A673 (cell line): Measurements from ENCODE around the gene RIN2. TPM values are rescaled to one million over a fixed set of nuclear protein-coding genes. Genes with fewer than 3 reads are reported as not detected.

Experiments
- BruUV-seq: library from RNA; stranded (reverse); fragments of 400-500 nt; replicated peaks from 2 replicates; lab custom pipeline; 2021; lab: Mats Ljungman, UMichigan
- CTCF ChIA-PET: fragments of 300-600 bp; sonication (Branson Sonifier 250); formaldehyde crosslinking; loops from one replicate; lab custom pipeline; 2022; ENCODE audit warnings: antibody characterized with exemption; lab: Charles Lee
- POLR2A ChIA-PET: fragments of 300-600 bp; sonication (Branson Sonifier 250); formaldehyde crosslinking; loops from one replicate; lab custom pipeline; 2022; ENCODE audit warnings: antibody characterized with exemption; ENCODE audit not compliant: low non-redundant PET; lab: Charles Lee
- DNase-seq: peaks from one replicate; pipeline ENCODE4 v3.0.0-alpha.2; 2015; ENCODE audit warnings: low spot score
- H3K27ac ChIP-seq: fragments of 200-600 bp; sonication (generic); 2 replicates; pipeline ENCODE4 v1.5.1; 2016; ENCODE audit warnings: mixed run types, low read depth, mild to moderate bottlenecking, mixed read lengths, antibody characterized with exemption, low read length; ENCODE audit not compliant: poor library complexity, severe bottlenecking
- H3K27me3 ChIP-seq: fragments of 200-600 bp; sonication (generic); replicated peaks from 2 replicates; pipeline ENCODE4 v1.6.1; 2017; ENCODE audit warnings: mixed run types, low read depth, mild to moderate bottlenecking, mixed read lengths, antibody characterized with exemption, low read length; ENCODE audit not compliant: insufficient read depth, poor library complexity
- H3K36me3 ChIP-seq: fragments of 200-600 bp; sonication (generic); 2 replicates; pipeline ENCODE4 v1.6.1; 2016; ENCODE audit warnings: mixed run types, mild to moderate bottlenecking, mixed read lengths, antibody characterized with exemption, low read length; ENCODE audit not compliant: insufficient read depth, poor library complexity, severe bottlenecking
- H3K4me1 ChIP-seq: fragments of 200-600 bp; sonication (generic); 2 replicates; pipeline ENCODE4 v1.6.1; 2017; ENCODE audit warnings: mixed run types, mild to moderate bottlenecking, mixed read lengths, antibody characterized with exemption, low read length; ENCODE audit not compliant: insufficient read depth, poor library complexity, severe bottlenecking
- H3K4me3 ChIP-seq: fragments of 200-600 bp; sonication (generic); 2 replicates; pipeline ENCODE4 v1.5.1; 2016; ENCODE audit warnings: low read depth, mixed run types, mild to moderate bottlenecking, mixed read lengths, low read length; ENCODE audit not compliant: poor library complexity, severe bottlenecking
- H3K9me3 ChIP-seq: fragments of 200-600 bp; sonication (generic); 2 replicates; pipeline ENCODE4 v1.6.1; 2016; ENCODE audit warnings: mixed run types, low read depth, mild to moderate bottlenecking, mixed read lengths, antibody characterized with exemption, low read length; ENCODE audit not compliant: poor library complexity, severe bottlenecking
- CTCF ChIP-seq: fragments of 300-800, 200-600 bp; sonication (generic); conservative IDR thresholded peaks from 2 replicates; pipeline ENCODE4 v1.5.1; 2017; ENCODE audit warnings: low read depth, mild to moderate bottlenecking, antibody characterized with exemption, low read length, moderate library complexity, mixed read lengths
- EZH2 ChIP-seq: fragments of 200-600 bp; sonication (generic); IDR thresholded peaks from 2 replicates; pipeline ENCODE4 v1.6.1; 2017; ENCODE audit warnings: borderline replicate concordance, low read depth, mild to moderate bottlenecking, mixed read lengths, antibody characterized with exemption, low read length; ENCODE audit not compliant: poor library complexity, severe bottlenecking
- intact Hi-C: fragments of 100-400 bp; cut with micrococcal nuclease; formaldehyde crosslinking; loops from one replicate; pipeline ENCODE4 v1.10.0; 2022; ENCODE audit not compliant: unreplicated experiment
- total RNA-seq: library from RNA; stranded (reverse); gene quantifications from 2 replicates; pipeline ENCODE4 v1.2.3, GENCODE V29; 2021

The RIN2 gene
- total RNA-seq, 1 experiment from 2014 or later, result 14.6 TPM

GRCh38 chr20:19794941-19795340 is 36.9 kb downstream of the RIN2 start:
- intact Hi-C loops, result no loop called here
- POLR2A ChIA-PET, result no interaction called here
- peaks cover 10% of the 10 kb centered on the region for H3K4me1 ChIP-seq
- CTCF ChIA-PET, result no interaction called here
- no peaks in the 10 kb centered on the region for H3K27me3 ChIP-seq
- H3K4me3 ChIP-seq, result no peak overlapping the region
- TF ChIP-seq EZH2 (no peak), CTCF (no peak)
- no peak for DNase-seq
- no peak overlapping the region for H3K27ac ChIP-seq
- no peaks in the 10 kb centered on the region for H3K36me3 ChIP-seq
- no peaks in the 10 kb centered on the region for H3K9me3 ChIP-seq
- no TSS peak for BruUV-seq

- ChIA-PET POLR2A (no interaction called here), CTCF (no interaction called here)
- no peak overlapping the region for H3K27ac ChIP-seq
- H3K4me3 ChIP-seq, result no peak overlapping the region
- H3K4me1 ChIP-seq, result peaks cover 10% of the 10 kb centered on the region
- BruUV-seq, result no TSS peak
- TF ChIP-seq CTCF (no peak), EZH2 (no peak)
- no peak for DNase-seq
- no peaks in the 10 kb centered on the region for H3K9me3 ChIP-seq
- H3K36me3 ChIP-seq, result peaks cover 2% of the 10 kb centered on the region
- H3K27me3 ChIP-seq, result no peaks in the 10 kb centered on the region
- intact Hi-C loops, result no loop called here
Measured at GRCh38 chr20:19799325-19799724, 41.3 kb downstream of the RIN2 start.

- no peaks in the 10 kb centered on the region for H3K9me3 ChIP-seq
- H3K36me3 ChIP-seq, result peaks cover 2% of the 10 kb centered on the region
- BruUV-seq, result no TSS peak
- CTCF ChIA-PET, result no interaction called here
- no peak for DNase-seq
- no peak overlapping the region for H3K4me3 ChIP-seq
- intact Hi-C loops, result loop anchor here (2.0 kb wide), 1 partner anchor 109 kb away; no protein-coding TSS in a partner anchor
- H3K27ac ChIP-seq, result no peak overlapping the region
- peaks cover 11% of the 10 kb centered on the region for H3K4me1 ChIP-seq
- POLR2A ChIA-PET, result no interaction called here
- no peaks in the 10 kb centered on the region for H3K27me3 ChIP-seq
- TF ChIP-seq CTCF, result no peak
- TF ChIP-seq EZH2, result no peak
Measured at GRCh38 chr20:19802099-19802491, 44.0 kb downstream of the RIN2 start.
